NCI-H226 (cell line): ENCODE data around the gene RASAL1.

Source experiments
- DNase-seq: peaks from one replicate; pipeline ENCODE4 v3.0.0-alpha.2; 2015

RASAL1 gene

GRCh38 chr12:113115455-113116126, 20.0 kb downstream of the RASAL1 start:
- no peak for DNase-seq

GRCh38 chr12:113114447-113115178, 20.9 kb downstream of the RASAL1 start:
- no peak for DNase-seq

GRCh38 chr12:113113397-113113796, 22.2 kb downstream of the RASAL1 start:
- no peak for DNase-seq

GRCh38 chr12:113112043-113112899, 23.3 kb downstream of the RASAL1 start:
- DNase-seq, result no peak

- DNase-seq, result no peak
Measured at GRCh38 chr12:113111247-113111646, 24.3 kb downstream of the RASAL1 start.

DNA sequence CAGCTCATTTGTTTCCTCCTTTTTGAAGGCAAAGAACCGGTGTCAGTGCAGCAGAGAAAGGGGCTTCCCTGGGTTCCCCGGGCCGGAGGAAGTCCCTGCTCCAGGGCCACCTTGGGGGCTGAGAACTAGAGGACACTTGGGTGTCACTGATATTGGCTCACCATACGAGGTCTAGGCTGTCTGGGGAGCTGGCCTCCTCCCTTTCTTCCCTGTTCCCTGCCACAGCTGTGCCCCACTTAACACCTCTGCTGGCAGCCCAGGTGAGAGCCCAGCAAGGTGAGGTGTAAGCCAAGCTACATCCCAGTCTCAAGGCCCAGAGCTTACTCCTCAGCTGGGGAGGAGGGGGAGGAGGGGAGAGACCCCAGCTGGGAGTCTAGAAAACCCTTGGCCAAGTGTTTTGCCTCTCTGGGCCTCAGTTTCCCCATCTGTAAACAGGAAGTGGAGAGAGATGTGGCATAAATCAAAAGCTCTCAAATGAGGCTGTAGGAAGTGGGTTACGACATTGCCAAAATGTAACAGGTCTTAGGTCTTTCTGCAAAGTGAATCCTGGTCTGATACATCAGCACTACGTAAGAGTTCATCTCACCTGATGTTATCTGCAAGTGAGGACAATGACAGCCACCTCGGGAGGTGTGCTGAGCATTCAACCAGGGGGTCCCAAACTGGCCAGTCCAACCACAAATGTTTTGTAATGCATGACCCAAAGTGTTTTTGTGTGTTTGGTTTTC, 25.5 kb downstream of the RASAL1 start:
- no peak for DNase-seq

GRCh38 chr12:113109360-113109759, 26.2 kb downstream of the RASAL1 start:
- DNase-seq, result no peak

GRCh38 chr12:113108308-113108707, 27.3 kb downstream of the RASAL1 start:
- DNase-seq, result no peak

DNA sequence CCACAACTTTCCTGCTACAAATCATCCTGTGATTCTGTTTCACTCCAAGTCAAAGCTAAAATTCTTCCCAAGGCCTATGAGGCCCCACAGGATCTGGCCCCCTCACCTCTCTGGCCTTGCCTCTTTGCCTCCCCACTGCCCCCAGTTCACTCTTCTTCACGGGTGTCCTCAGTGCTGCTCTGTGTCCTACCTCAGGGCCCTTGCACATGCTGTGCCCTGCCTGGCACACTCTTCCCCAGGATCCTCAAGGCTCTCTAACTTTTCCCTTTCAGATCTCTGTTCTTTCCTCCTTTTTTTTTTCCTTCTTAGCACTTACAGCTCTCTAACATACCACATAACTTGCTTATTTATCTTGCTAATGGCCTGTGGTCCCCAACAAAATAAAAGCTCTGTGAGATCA, 29.2 kb downstream of the RASAL1 start:
- DNase-seq, result no peak

DNA sequence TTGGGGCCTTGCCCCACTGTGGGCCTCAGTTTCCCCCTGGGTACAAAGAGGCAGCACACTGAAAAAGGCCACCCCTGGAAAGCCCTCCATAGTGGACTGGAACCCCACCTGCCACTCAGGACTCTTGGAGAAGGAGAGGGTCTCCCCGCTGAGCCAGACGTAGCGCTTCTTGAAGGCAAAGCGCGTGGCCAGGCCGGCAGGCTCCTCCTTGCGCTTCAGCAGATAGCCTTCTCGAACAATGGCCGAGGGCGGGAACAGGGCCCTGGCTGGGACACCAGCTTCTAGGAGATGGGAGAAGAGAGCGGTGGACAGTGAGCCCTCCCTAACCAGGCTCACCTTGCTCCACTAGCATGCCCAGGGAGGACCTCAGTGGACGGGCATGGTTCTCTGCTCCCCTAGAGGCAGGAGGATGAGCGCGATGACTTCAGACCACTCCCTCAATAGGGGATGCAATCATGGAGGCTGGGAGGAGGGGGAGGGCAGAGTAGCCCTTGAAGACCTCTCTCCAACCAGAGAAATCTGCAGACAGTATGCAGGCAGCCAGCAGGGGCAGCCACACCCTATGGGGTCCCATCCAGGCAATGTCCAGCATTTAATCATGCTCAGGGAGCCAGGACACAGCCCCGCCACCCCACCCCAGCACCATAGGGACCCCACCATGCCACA, 29.8 kb downstream of the RASAL1 start:
- DNase-seq, result no peak

- DNase-seq, result no peak
Measured at GRCh38 chr12:113104953-113105510, 30.5 kb downstream of the RASAL1 start.

GRCh38 chr12:113103756-113104450, 31.7 kb downstream of the RASAL1 start:
- DNase-seq, result no peak

DNA sequence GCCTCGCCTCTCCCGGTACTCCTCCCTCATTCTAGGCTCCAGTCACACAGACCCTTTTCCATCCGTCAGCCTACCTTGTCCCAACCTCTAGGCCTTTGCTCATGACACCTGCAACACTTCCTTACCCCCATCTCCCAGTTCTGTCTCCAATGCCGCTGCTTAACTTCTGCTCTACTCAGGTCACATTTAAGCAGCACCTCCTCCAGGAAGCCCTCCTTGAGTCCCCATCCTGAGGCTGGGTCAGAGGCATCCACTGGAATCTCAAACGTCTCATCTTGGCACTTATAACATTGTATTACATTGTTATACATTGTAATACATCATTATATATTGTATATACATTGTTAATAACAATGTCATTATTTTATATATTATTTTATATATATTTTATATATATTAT, 32.8 kb downstream of the RASAL1 start:
- DNase-seq, result no peak

DNA sequence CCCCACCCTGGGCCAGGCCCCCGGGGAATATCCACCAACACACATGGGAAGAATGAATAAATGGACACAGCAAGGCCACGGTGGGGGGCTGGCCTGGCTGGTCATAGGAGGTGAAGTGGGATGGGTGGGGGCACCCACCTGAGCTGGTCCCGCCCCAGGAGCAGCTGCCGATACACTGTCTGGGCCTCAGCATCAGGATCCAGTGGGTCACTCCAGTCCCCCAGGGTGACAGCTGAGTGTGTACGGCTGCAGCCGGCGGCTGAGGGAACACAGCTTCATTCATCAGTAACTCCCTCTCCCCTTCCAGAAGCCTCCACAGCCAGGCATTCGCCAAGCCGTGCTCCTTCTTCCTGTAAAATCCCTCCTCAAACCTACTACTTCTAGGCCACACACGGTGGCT, 33.8 kb downstream of the RASAL1 start:
- no peak for DNase-seq

DNA sequence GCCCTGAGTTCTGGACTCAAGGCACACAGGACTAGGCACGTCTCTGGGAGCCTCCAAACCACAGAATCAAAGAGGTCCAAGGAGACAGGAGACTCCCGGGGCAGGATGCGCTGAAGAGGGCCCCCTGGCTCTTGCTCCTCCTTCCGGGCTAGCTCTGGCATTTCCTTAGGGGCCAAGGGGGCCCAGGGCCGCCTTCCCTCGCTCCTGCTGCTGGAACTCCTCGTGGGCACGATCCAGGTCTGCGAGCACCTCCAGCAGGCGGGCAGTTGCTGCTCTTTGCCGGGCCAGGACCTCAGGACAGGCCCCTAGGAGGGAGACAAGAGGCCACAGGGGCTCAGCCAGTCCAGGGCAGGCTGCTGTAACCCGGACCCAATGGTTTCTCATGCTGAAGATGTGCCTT, 35.8 kb downstream of the RASAL1 start:
- DNase-seq, result no peak

GRCh38 chr12:113099364-113099763, 36.2 kb downstream of the RASAL1 start:
- no peak for DNase-seq

GRCh38 chr12:113098441-113099028, 37.0 kb downstream of the RASAL1 start:
- DNase-seq, result peak; percentile 68

DNA sequence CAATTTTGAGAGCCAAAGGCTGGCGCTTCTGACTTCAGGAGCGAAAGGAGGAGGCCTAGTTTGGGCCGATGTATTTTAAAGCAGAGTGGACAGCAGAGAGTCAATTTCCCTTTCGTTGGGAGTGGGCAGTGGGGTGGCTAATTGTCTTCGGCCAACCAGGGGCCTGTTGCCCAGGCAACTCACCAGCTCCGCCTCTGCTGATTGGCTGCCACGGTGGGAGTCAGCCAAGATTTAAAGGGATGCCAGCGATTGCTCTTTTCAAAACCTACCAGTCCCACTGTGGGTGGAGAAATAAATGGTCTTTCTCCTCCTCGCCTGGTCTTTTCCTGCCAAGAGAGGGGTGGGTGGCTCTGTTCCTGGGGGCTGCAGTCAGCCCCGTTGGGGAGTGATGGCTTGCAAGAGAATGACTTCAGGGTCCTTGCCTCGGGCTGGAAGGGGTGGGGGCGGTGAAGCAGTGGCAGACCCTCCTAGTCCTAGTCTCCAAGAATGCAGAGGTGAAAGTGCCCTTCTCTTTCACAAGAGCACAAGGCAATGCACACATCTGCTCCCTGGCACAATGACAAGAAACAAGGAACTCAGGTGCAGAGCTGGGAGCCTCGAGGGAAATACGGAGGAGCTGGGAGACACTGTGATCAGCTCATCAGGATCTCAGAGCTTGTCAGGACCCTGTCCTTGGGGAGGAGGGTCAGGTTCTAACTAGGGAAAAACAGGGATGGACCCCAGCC, 37.7 kb downstream of the RASAL1 start:
- no peak for DNase-seq

GRCh38 chr12:113096675-113097461, 38.7 kb downstream of the RASAL1 start:
- no peak for DNase-seq
